Prostate gland (tissue), 2 donors: Measurements from ENCODE around the gene SLC9C2. TPM values are rescaled to one million over a fixed set of nuclear protein-coding genes. Genes with fewer than 3 reads are reported as not detected.

Experiments
- DNase-seq: peaks from one replicate; pipeline ENCODE4 v3.0.0-alpha.2; 2019; ENCODE audit warnings: low spot score
- H3K27ac ChIP-seq, 2 donors: fragments of 200-600 bp; sonication (generic); 2 replicates each; pipeline ENCODE4 v1.5.1; 2017 to 2019
- H3K27me3 ChIP-seq: fragments of 200-600 bp; sonication (generic); replicated peaks from 2 replicates; pipeline ENCODE4 v1.5.1; 2019; ENCODE audit not compliant: insufficient read depth
- H3K36me3 ChIP-seq, 2 donors: fragments of 200-600 bp; sonication (generic); 1 replicate in 1 of 2; 2 replicates in 1 of 2; pipeline versions ENCODE4 v1.5.1 to v1.8.1; 2017 to 2019
- H3K4me1 ChIP-seq: fragments of 200-600 bp; sonication (generic); replicated peaks from 2 replicates; pipeline ENCODE4 v1.5.1; 2019
- H3K4me3 ChIP-seq, 2 donors: fragments of 200-600 bp; sonication (generic); 2 replicates each; pipeline ENCODE4 v1.5.1; 2017 to 2019
- H3K9me3 ChIP-seq: fragments of 200-600 bp; sonication (generic); 2 replicates; pipeline ENCODE4 v1.5.1; 2017
- POLR2A ChIP-seq: fragments of 450-650 bp; IDR thresholded peaks from one replicate; pipeline ENCODE4 v1.6.1; 2016; ENCODE audit warnings: antibody characterized with exemption, mild to moderate bottlenecking
- POLR2AphosphoS5 ChIP-seq: sonication (generic); formaldehyde crosslinking; IDR thresholded peaks from one replicate; pipeline ENCODE4 v1.6.1; 2017; ENCODE audit warnings: antibody characterized with exemption
- WGBS: methylation state at CpG from one replicate; pipeline ENCODE4 v1.1.5; 2018; 5-methylcytosine and 5-hydroxymethylcytosine counted together
- intact Hi-C: fragments of 100-400 bp; cut with DNase I; formaldehyde crosslinking; loops from one replicate; pipeline ENCODE4 v1.14.2; 2022
- total RNA-seq, 2 donors: library from RNA; depleted of rRNA; stranded (reverse); fragments of >200 nt; gene quantifications; one replicate each; pipeline ENCODE4 v1.1.0, GENCODE V29; 2016
- TF ChIP-seq, protein P1 (sequence below), 4 experiments: fragments of 200-600 bp in 2 of 4; fragments of 450-650 bp in 2 of 4; sonication (generic) in 2 of 4; IDR thresholded peaks; 1 replicate in 3 of 4; 2 replicates in 1 of 4; pipeline ENCODE4 v1.5.1; 2016 to 2019; ENCODE audit warnings: antibody characterized with exemption in 4 of 4, mild to moderate bottlenecking in 2 of 4, moderate library complexity in 2 of 4

SLC9C2 gene
- total RNA-seq, 2 donors from 2014 or later = 40.6 TPM; not detected in 1

DNA sequence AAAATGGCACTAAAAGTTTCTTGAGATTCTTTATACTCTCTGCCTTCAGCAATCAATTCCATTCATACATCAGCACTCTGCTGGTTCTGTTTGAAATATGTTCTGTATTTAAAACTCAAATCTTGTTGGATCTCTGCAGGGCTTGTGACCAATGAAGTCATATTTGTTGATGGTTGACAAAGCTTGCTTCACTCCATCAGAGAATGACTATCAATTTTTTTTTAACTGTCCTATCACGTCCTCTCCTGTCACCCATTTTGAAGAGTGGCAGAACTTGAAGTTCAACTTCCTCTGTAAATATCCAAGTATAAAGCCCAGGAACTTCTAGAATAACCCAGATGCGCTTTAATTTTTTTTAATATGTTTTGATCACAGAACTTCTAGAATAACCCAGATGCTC, 114.9 kb downstream of the SLC9C2 start:
- H3K27me3 ChIP-seq = no peaks in the 10 kb centered on the region
- no peak overlapping the region for H3K4me3 ChIP-seq
- intact Hi-C loops = no loop called here
- H3K36me3 ChIP-seq = peaks cover 12 to 18% of the 10 kb centered on the region in 2 donors
- DNase-seq = no peak
- H3K9me3 ChIP-seq = no peaks in the 10 kb centered on the region
- TF ChIP-seq POLR2AphosphoS5 = no peak
- TF ChIP-seq POLR2A = no peak
- TF ChIP-seq, protein P1, sequence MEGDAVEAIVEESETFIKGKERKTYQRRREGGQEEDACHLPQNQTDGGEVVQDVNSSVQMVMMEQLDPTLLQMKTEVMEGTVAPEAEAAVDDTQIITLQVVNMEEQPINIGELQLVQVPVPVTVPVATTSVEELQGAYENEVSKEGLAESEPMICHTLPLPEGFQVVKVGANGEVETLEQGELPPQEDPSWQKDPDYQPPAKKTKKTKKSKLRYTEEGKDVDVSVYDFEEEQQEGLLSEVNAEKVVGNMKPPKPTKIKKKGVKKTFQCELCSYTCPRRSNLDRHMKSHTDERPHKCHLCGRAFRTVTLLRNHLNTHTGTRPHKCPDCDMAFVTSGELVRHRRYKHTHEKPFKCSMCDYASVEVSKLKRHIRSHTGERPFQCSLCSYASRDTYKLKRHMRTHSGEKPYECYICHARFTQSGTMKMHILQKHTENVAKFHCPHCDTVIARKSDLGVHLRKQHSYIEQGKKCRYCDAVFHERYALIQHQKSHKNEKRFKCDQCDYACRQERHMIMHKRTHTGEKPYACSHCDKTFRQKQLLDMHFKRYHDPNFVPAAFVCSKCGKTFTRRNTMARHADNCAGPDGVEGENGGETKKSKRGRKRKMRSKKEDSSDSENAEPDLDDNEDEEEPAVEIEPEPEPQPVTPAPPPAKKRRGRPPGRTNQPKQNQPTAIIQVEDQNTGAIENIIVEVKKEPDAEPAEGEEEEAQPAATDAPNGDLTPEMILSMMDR (IDR thresholded peaks at IDR 0.05) = no peak
- H3K4me1 ChIP-seq = no peaks in the 10 kb centered on the region
- WGBS = 69% methylated on average over 2 of the region's 2 CpGs
- no peak overlapping the region for H3K27ac ChIP-seq

DNA sequence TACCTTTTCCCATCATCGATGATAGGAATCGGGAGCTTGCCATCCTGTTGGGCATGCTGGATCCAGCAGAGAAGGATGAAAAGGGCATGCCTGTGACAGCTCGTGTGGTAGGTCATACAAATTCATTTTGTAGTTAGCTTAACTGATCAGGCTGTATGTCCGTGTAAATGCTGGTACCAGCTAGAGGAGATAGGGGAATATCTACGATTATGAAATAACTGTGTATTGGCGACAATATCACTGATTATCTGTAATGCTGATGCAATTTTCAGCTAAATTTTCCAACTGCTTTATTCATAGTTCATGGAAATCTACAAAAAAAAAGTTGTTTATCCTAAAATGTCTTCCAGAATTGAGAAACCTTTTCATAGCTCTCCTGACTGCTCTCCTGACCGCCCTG, 117.5 kb downstream of the SLC9C2 start:
- H3K9me3 ChIP-seq = no peaks in the 10 kb centered on the region
- no peaks in the 10 kb centered on the region for H3K4me1 ChIP-seq
- intact Hi-C loops = no loop called here
- H3K27me3 ChIP-seq = no peaks in the 10 kb centered on the region
- H3K36me3 ChIP-seq = peaks cover 12 to 27% of the 10 kb centered on the region in 2 donors
- no peak overlapping the region for H3K27ac ChIP-seq
- TF ChIP-seq POLR2AphosphoS5 = no peak
- no peak for TF ChIP-seq POLR2A
- TF ChIP-seq, protein P1 (IDR thresholded peaks at IDR 0.05) = no peak
- WGBS = 90% methylated on average over 7 of the region's 7 CpGs
- H3K4me3 ChIP-seq = no peak overlapping the region
- DNase-seq = no peak

GRCh38 chr1:173484276-173484675, 118.6 kb downstream of the SLC9C2 start:
- intact Hi-C loops = no loop called here
- TF ChIP-seq POLR2AphosphoS5 (no peak), POLR2A (no peak)
- TF ChIP-seq, protein P1 (IDR thresholded peaks at IDR 0.05) = no peak
- DNase-seq = no peak
- Histone ChIP-seq H3K9me3 (no peaks in the 10 kb centered on the region), H3K36me3 (peaks cover 12 to 27% of the 10 kb centered on the region in 2 donors), H3K27ac (no peak overlapping the region), H3K27me3 (no peaks in the 10 kb centered on the region), H3K4me1 (no peaks in the 10 kb centered on the region), H3K4me3 (no peak overlapping the region)
- WGBS = 95% methylated on average over 2 of the region's 2 CpGs

DNA sequence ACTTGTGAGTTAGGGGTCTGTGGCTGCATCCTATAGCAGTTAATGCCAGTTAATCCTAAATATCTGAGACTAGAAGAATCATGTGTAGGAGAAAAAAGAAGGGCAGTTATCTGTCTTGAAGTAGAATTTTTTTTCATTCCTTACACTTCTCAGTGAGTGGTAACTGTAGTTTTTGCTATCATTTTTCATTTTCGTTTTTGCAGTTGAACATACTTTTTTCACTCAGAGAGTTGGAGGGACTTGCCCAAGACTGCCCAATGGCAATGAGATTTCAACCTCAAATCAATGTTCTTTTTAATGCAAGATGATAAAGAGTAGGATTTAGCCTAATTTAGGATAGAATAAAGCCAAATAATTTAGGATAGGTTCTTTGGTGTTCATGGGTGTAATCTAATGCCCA, 120.2 kb downstream of the SLC9C2 start:
- Histone ChIP-seq H3K4me1 (no peaks in the 10 kb centered on the region), H3K4me3 (no peak overlapping the region), H3K36me3 (peaks cover 12 to 27% of the 10 kb centered on the region in 2 donors), H3K27me3 (no peaks in the 10 kb centered on the region), H3K27ac (no peak overlapping the region), H3K9me3 (no peaks in the 10 kb centered on the region)
- no peak for DNase-seq
- 93% methylated on average over 1 of the region's 1 CpG for WGBS
- intact Hi-C loops = no loop called here
- TF ChIP-seq POLR2AphosphoS5 = no peak
- no peak for TF ChIP-seq POLR2A
- TF ChIP-seq, protein P1 (IDR thresholded peaks at IDR 0.05) = no peak

DNA sequence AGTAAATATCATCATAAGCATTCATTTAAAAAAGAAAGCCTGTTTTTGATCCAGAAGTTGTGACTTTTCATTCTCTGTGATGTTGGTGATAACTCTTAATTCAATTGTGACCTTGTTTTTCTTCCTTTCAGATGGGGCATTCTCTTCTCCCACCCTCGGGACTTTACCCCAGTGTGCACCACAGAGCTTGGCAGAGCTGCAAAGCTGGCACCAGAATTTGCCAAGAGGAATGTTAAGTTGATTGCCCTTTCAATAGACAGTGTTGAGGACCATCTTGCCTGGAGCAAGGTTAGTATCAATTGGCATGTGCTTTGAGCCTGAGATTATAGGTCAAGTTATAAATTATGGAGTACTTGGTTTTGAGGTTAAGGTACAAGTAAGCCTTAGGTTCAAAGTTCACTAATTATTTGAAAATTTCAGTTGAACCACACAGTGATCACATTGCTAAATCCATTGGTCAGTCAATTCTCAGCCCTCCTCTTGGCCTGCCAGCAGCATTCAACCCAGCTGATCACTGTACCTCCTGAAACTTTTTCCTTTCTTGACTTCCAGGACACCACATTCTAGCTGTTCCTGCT, 121.6 kb downstream of the SLC9C2 start:
- 62% methylated on average over 1 of the region's 1 CpG for WGBS
- TF ChIP-seq POLR2AphosphoS5 (no peak), POLR2A (no peak)
- TF ChIP-seq, protein P1 (IDR thresholded peaks at IDR 0.05) = no peak
- Histone ChIP-seq H3K4me3 (no peak overlapping the region), H3K36me3 (peaks cover 10 to 27% of the 10 kb centered on the region in 2 donors), H3K27ac (no peak overlapping the region), H3K4me1 (no peaks in the 10 kb centered on the region), H3K27me3 (no peaks in the 10 kb centered on the region), H3K9me3 (no peaks in the 10 kb centered on the region)
- DNase-seq = no peak
- intact Hi-C loops = no loop called here
